ENCODE results near the gene UPF1.
"Not testable (repeated sequence)": the region's sequence is repeated elsewhere in the genome, so short reads cannot be mapped to it uniquely, and the experiment has no call there.

UPF1 gene

DNA sequence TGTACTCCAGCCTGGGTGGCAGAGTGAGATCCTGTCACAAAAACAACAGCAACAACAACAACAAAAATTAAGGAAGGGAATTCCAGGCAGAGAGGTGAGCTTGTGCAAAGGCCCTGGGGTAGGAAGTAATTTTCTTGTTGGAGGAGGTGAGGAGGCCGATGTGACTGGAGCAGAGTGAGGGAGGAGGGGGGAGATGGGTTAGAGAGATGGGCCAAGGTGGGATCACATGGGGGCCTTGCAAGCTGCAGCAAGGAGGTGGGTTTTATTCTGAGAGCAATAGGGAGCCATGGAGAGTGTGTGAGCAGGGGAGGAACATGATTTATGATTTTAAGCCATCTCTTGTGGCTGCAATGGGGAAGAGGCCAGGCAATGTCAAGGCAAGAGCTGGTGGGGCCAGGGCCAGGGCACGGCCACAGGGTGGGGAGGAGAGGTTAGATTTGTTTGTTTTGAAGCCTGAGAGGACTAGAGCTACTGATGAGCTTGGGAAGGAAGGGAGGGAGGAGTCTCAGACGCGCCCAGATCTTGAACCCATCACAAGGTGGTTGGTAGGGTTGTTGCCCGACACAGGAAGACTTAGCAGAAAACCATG lies 28.1 kb upstream of the UPF1 start:
- Mint-ChIP-seq H3K27me3 (ENCODE audit: low read depth) (peaks cover 46% of the 10 kb centered on the region), H3K4me1 (no peaks in the 10 kb centered on the region), H3K36me3 (ENCODE audit: low read depth) (no peaks in the 10 kb centered on the region), H3K27ac (no peak overlapping the region), H3K4me3 (no peak overlapping the region), H3K9me3 (no peaks in the 10 kb centered on the region)
- TF ChIP-seq, protein P1, sequence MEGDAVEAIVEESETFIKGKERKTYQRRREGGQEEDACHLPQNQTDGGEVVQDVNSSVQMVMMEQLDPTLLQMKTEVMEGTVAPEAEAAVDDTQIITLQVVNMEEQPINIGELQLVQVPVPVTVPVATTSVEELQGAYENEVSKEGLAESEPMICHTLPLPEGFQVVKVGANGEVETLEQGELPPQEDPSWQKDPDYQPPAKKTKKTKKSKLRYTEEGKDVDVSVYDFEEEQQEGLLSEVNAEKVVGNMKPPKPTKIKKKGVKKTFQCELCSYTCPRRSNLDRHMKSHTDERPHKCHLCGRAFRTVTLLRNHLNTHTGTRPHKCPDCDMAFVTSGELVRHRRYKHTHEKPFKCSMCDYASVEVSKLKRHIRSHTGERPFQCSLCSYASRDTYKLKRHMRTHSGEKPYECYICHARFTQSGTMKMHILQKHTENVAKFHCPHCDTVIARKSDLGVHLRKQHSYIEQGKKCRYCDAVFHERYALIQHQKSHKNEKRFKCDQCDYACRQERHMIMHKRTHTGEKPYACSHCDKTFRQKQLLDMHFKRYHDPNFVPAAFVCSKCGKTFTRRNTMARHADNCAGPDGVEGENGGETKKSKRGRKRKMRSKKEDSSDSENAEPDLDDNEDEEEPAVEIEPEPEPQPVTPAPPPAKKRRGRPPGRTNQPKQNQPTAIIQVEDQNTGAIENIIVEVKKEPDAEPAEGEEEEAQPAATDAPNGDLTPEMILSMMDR (IDR thresholded peaks at IDR 0.05; ENCODE audit: unreplicated experiment in 3 of 3), result no peak

DNA sequence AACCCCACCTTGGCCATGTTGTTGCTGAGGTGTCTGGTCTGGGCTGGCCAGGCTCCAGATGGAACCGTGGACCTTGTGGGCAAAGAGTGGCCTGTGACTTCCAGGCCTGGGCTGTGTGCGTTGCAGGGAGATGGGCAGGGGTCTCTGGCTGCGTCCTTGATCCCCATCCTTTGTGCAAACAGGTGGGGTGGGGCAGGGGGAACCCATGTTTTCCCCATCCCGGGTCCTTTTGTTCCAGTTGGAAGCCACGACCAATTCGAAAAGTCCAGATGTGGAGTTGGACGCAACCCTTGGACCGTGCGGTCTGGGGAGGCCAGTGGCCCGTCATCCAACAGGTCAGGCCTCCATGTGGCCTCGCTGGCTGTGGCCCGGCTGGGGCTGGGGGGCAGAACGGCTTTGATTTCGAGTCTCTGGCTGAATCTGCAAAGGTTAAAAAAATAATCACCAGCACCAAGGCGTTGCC lies 27.6 kb upstream of the UPF1 start:
- TF ChIP-seq, protein P1 (IDR thresholded peaks at IDR 0.05; ENCODE audit: unreplicated experiment in 3 of 3), result no peak
- Mint-ChIP-seq H3K4me1 (no peaks in the 10 kb centered on the region), H3K4me3 (no peak overlapping the region), H3K9me3 (no peaks in the 10 kb centered on the region), H3K27me3 (ENCODE audit: low read depth) (peaks cover 51% of the 10 kb centered on the region), H3K36me3 (ENCODE audit: low read depth) (no peaks in the 10 kb centered on the region), H3K27ac (no peak overlapping the region)

DNA sequence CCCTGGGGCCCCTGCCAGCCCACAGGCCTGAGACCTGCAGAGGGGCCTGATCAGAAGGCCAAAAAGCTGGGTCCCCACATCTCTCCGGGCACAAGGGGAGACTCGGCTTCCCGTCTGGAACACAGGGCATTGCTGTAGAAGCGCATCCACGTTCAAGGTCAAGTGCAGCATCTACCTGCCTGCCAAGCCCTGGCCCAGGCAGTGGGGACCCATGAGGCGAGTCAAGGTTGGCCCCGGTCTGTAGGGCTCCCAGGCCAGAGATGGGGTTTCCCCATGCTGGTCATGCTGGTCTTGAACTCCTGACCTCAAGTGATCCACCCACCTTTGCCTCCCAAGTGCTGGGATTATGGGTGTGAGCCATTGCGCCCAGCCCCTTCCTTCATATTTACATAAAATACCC lies 27.1 kb upstream of the UPF1 start:
- TF ChIP-seq, protein P1 (IDR thresholded peaks at IDR 0.05; ENCODE audit: unreplicated experiment in 3 of 3), result no peak
- no peaks in the 10 kb centered on the region for H3K36me3 Mint-ChIP-seq (ENCODE audit: low read depth)
- H3K27me3 Mint-ChIP-seq (ENCODE audit: low read depth), result peaks cover 51% of the 10 kb centered on the region
- no peaks in the 10 kb centered on the region for H3K4me1 Mint-ChIP-seq
- no peak overlapping the region for H3K27ac Mint-ChIP-seq
- H3K9me3 Mint-ChIP-seq, result no peaks in the 10 kb centered on the region
- H3K4me3 Mint-ChIP-seq, result no peak overlapping the region

DNA sequence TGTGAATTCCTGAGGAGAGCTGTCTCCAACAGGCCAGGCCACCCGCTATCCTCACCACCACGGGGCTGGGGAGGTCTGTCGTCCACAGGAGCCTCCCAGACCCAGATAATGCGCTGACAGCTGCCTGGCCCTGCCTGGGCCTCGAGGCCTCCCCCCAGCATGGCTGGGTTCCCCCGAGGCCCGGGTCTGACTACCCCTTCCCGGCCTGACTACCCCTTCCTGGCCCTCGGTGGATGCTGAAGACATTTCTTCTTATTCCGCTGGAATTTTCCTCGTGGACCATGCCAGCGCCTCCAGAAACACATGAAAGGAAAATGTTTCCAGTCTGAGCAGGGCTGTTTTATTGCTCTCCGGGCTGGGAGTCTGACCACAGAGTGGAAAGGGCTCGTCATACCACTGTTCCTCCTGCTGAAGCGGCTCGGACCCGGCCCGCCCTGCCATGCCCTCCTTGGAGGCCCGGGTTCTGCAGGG lies 23.9 kb upstream of the UPF1 start:
- Mint-ChIP-seq H3K9me3 (no peaks in the 10 kb centered on the region), H3K27ac (no peak overlapping the region), H3K4me3 (no peak overlapping the region), H3K27me3 (ENCODE audit: low read depth) (peaks cover 28% of the 10 kb centered on the region), H3K4me1 (no peaks in the 10 kb centered on the region), H3K36me3 (ENCODE audit: low read depth) (no peaks in the 10 kb centered on the region)
- TF ChIP-seq, protein P1 (IDR thresholded peaks at IDR 0.05; ENCODE audit: unreplicated experiment in 3 of 3), result no peak

DNA sequence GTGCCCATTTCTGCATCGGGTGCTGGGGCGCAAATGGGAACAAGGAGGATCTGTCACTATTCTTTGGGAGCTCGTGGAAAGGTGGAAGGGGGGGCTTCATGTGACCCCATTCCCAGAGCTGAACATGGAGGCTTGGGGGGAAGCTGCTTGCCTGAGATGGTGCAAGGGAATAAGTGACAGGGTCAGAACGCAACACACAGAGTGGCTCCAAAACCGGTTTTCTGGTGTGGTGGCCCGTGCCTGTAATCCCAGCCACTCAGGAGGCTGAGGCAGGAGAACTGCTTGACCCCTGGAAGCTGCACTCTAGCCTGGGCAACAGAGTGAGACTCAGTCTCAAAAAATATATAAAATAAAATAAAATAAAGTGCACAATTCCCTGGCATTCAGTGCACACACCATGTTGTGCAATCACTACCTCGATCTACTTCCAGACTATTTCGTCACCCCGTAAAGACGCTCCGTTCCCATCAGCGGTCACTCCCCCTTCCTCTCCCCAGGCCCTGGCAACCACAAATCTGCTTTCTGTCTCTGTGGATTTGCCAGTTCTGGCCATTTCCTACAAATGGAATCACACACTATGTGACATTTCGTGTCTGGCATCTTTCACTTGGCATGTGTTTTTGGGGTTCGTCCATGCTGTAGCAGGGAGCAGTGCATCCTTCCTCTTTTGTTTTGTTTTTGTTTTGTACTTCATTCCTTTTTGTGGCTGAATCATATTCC lies 22.4 kb upstream of the UPF1 start:
- Mint-ChIP-seq H3K27me3 (ENCODE audit: low read depth) (peaks cover 23% of the 10 kb centered on the region), H3K4me1 (no peaks in the 10 kb centered on the region)

DNA sequence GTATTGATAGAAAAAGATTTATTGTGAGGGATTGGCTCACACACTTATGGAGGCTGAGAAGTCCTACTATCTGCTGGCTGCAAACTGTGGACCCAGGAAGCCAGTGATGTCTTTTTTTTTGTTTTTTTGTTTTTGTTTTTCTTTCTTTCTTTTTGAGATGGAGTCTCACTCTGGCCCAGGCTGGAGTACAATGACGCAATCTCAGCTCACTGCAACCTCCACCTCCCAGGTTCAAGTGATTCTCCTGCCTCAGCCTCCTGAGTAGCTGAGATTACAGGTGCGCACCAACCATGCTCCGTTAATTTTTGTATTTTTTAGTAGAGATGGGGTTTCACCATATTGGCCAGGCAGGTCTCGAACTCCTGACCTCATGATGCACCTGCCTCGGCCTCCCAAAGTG lies 20.1 kb upstream of the UPF1 start:
- not testable (repeated sequence) for H3K9me3 Mint-ChIP-seq; H3K36me3 Mint-ChIP-seq (ENCODE audit: low read depth); H3K27ac Mint-ChIP-seq; H3K4me3 Mint-ChIP-seq; H3K4me1 Mint-ChIP-seq
- peaks cover 18% of the 10 kb centered on the region for H3K27me3 Mint-ChIP-seq (ENCODE audit: low read depth)

More for the DNA sequence above, 22.4 kb upstream of the UPF1 start:
- Mint-ChIP-seq H3K4me3 (no peak overlapping the region), H3K27ac (no peak overlapping the region), H3K36me3 (ENCODE audit: low read depth) (no peaks in the 10 kb centered on the region), H3K9me3 (no peaks in the 10 kb centered on the region)
- TF ChIP-seq, protein P1 (IDR thresholded peaks at IDR 0.05; ENCODE audit: unreplicated experiment in 3 of 3), result no peak
